ENCODE results near the gene EML6. TPM values are rescaled to one million over a fixed set of nuclear protein-coding genes. Genes with fewer than 3 reads are reported as not detected.
"Not testable (repeated sequence)": the region's sequence is repeated elsewhere in the genome, so short reads cannot be mapped to it uniquely, and the experiment has no call there.

The EML6 gene
- 0.09 and 0.17 TPM in 2 replicates for total RNA-seq (2014; rRNA removed; shearing (Covaris generic))
- polyA plus RNA-seq (2014; cell fraction: nucleus; rRNA removed), result 0.19 and 1.4 TPM in 2 replicates

DNA sequence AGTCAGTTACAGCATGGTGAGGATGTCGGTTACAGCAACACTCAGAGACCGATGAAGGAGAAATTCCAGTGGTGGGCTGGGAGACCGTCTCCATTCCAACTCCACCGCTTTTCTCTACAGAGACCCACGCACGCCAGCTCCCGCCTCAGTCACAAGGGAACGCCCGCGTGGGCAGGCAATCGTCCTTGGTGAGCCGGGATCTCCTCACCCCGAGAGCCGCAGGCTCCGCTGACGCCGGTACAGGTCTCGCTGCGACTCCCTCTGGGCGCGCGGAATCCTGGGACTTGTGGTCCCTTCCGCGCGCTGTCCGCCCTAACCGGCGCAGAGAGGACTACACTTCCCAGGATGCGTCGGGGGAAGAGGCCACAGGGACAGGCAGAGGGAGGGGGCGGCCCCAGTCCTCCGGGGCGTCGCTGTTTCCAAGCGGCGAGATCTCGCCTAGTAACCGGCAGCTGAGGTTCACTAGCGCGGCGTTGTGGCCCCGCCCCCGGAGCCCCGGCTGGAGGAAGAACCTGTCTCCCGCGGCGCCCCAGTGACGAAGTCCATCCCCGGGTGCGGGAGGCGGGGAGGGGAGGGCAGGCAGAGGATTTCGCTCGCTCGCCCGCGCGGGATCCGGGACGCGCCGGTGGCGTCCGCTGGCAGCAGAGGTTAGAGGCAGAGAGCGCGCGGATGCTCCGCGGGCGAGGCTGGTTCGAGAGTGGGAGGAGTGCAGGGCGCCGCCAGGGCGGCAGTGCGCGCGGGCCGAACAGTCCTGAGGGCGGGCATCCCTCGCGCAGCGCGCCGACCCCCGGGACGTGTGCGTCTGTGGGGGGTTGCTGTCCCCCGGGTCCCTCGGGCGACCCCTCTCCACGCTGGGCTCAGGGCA lies at the start of gene EML6:
EML6 (plus strand) TSS at position 532 of the 865 bp plus-strand sequence. CDS start 1,400 bp downstream, outside the sequence.
- peak; percentile 99 for DNase-seq (ENCODE audit: extremely low read depth, low read depth)

DNA sequence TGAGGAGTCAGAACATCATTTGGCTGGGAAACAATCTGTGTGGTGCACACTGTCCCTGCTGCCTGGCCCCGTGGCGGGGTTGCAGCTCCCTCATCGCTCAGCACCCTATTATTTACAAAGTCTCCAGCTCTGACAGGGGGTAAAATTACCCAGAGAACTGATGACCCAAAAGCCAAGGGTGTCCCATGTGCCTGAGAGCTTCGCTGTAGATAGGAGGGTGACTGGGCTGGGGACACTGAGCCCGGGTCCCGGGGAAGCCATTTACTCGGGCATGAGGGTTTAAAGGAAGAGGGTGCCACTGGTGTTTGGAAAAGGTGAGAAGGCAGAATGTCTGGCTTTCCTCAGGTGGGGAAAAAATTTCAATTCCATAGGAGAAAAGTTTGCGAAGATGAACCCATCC lies 48.2 kb upstream of the EML6 start:
- no peak for DNase-seq (ENCODE audit: extremely low read depth, low read depth)

DNA sequence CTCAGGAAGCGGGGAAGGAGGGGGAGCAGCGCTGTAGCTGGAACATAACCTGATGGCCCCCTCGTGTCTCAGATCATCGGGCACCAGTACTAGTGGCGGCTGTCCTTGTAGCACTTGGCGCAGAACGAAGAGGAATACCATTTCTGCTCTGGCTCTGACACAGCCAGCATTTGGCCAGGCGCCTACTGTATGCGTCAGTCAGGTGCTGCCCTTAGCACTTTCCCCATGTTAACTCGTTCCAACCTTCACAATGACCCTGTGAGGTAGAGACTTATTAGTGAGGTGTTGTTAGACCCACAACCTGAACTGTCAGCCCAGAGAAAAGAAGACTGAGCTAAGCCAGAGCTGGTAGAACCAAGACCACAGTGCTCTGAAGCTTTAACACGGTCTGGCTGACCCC lies 47.7 kb upstream of the EML6 start:
- DNase-seq (ENCODE audit: extremely low read depth, low read depth), result no peak

DNA sequence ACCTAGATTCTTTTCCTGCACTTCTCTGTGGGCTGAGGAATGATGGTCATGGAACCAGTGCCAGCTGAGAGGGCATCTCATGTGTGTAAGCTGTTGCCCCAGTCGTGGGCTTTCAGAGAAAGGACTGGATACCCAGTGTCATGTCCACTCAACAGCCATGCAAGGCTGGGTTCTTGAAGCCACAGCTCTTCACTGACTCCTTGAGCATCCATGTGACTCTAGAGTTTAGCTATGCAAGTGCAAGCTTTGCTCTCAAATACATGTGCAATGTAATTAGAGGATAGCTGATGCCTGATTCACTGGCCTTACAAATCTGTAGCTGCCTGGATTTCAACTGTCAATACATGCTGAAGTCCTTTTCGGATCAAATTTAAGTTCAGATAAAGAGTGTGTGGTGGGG lies 46.8 kb upstream of the EML6 start:
- no peak for DNase-seq (ENCODE audit: extremely low read depth, low read depth)

DNA sequence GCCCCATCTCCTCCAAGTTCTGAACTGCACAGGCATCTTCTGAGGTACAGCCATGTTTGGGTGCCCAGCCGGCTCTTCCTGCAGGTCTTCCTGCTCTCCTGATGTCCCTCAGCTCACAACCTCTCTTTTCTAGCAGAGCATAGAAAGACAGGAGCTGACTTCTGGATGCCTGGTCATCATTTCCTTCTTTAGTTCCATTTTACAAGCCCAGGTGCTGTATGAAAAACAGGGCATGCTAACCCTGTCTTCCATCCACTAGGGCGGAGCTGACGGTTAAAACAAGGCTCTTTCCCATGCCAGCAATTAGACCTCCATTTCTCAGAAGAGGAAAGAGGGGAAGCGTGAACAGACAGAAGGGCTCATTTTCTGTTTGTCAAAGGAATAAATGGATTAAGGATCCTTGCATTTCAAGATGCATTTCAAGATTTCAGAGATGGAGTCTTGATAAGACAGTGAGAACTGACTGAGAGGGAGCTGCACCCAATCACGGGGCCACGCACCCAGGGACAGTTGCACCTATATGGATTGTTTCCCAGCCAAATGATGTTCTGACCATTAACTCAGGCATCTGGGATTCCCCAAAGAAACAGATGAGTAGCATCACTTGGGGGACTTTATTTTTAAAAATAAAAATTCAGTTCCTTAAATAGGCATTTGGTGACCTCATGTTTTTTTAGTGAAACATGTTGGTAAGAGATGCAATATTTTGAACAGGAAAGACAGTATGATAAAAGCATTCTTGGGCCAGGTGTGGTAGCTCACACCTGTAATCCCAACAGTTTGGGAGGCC lies 45.8 kb upstream of the EML6 start:
- no peak for DNase-seq (ENCODE audit: extremely low read depth, low read depth)

DNA sequence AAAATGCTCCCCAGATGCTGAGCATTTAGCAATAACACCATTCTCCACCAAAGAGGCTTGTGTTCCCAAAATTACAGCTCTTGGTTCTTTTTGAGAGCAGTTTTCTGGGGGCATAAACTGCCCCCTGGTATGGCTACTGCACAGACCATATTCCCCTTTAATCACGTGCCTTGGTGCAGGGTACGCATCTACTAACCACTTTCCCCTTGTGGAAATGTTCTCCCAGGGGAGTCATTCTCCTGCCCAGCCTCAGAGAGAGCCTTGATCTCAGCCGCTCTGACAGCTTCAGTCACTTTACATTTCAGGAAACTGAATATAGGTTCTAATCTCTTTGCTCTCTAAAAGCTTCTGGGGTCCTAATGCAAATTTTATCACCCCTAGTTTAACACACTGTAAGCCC lies 44.7 kb upstream of the EML6 start:
- DNase-seq (ENCODE audit: extremely low read depth, low read depth), result no peak

DNA sequence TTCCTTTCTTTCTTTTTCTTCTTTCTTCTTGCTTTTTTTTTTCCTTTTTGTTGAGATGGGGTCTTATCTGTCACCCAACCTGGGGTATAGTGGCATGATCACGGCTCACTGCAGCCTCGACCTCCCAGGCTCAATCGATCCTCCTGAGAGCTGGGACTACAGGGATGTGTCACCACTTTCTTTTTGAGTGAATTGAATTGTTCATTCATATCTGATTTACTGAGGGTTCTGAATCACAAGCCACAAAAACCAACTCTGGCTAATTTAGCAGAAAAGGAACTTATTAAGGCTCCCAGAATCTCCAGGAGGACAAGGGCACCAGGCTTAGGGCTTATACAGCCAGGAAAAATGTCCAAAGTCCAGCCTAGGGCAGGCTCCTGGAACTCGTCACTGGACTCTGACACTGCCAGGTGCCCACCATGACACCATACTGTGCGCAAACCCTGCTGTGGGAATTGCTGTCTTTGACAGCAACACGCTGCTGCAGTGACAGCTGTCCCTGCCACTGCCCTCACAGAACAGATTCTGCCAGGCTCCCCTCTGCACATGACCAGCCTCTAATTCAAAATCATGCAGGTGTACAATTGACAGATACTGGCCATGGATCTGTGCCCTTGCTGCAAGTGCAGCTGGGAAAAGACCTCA lies 42.9 kb upstream of the EML6 start:
- DNase-seq (ENCODE audit: extremely low read depth, low read depth), result no peak

DNA sequence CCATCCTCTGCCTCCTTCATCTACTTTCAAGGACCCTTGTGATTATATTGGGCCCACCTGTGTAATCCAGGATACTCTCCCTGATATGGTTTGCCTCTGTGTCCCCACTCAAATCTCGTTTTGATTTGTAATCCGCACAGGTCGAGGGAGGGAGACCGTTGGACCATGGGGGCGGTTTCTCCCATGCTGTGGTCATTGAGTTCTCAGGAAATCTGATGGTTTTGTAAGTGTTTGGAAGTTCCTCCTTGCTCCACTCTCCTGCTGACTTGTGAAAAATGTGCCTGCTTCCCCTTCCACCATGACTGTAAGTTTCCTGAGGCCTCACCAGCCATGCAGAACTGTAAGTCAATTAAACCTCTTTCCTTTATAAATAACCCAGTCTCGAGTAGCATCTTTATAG lies 42.0 kb upstream of the EML6 start:
- no peak for DNase-seq (ENCODE audit: extremely low read depth, low read depth)

DNA sequence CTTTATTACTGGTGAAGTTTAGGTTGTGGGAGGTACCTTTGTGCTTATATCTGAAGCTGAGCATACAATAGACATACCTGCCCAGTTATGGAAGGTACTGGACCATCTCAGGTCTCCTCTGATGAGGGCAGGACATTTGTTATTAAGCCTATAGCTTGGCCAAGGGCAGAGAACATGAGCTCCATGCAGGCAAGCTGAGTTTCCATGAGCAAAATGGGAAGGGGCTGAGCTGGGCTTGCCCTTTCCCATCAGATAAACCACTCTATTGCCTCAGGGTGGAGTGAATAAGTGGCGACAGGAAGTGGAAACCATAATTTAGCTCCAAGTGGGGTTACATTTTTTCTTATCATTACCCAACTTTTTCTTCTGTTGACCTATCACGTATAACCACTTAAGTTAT lies 39.9 kb upstream of the EML6 start:
- DNase-seq (ENCODE audit: extremely low read depth, low read depth), result no peak

DNA sequence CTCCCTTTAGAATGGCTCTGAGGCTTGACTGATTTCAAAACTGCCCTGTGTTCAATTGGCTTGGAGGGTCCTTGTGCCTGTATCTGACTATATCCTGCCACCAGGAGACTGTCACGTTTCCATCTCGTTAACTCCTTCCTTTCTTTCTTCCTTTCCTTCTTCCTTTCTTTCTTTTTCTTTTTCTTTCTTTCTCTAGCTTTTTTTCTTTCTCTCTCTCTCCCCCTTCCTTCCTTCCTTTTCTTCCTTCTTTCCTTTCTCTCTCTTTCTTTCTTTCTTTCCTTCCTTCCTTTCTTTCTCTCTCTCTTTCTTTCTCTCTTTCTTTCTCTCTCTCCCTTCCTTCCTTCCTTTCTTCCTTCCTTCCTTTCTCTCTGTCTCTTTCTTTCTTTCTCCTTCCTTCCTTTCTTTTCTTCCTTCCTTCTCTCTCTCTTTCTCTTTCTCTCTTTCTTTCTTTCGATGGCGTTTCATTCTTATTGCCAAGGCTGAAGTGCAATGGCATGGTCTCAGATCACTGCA lies 38.1 kb upstream of the EML6 start:
- DNase-seq (ENCODE audit: extremely low read depth, low read depth), result no peak

DNA sequence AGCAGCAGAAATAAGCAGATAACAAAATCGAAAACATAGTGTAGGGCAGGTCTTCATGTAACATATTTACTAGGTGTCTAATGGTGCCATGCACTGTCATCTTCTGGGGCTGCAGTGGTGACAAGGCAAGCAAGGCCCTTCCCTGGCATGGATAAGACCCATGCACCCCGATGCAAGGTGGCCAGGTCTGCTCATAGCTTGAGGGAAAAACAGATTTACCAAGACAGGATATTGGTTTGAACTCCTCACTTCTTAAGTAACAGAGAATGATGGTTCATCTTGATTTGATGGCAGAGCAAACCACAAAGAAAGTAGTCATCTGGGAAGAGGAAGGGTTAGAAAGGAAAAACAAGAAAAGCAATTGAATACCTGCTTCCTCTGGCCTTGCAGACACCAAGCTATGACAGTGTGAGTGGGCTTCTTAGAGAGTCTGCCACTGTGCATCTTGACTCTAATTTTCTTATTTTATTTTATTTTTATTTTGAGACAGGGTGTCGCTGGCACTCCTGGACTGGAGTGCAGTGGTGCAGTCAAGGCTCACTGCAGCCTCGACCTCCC lies 35.8 kb upstream of the EML6 start:
- DNase-seq (ENCODE audit: extremely low read depth, low read depth), result no peak

DNA sequence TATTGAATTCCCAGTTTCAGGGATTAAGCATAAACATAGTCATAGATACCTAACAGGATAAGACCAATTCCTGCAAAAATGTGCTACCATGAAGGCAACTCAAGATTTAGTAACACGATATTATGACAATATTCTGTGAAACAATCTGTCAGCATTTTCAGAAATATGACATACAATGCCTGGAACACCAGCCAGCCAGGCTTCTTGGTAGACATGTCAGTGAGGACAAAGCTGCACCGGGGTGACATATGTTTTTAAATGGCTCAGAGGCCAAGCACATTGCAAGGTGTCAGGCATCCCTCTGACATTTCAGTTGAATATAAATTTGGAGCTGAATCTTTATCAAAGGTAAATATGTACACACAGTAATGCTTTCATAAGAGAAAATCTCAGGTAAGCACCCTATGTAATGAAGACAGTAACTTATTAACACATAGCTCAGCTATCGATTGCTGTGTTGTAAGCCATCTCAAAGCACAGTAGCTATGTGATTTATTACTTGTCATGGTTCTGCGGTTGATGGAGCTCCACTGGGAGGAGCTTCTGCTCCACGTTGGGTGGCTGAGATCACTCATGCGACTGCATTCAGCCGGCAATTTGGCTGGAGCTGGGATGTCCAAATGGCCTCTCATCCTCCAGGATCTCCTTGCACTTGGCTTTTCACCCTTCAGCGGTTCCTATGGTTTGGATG lies 31.9 kb upstream of the EML6 start:
- DNase-seq (ENCODE audit: extremely low read depth, low read depth), result no peak

DNA sequence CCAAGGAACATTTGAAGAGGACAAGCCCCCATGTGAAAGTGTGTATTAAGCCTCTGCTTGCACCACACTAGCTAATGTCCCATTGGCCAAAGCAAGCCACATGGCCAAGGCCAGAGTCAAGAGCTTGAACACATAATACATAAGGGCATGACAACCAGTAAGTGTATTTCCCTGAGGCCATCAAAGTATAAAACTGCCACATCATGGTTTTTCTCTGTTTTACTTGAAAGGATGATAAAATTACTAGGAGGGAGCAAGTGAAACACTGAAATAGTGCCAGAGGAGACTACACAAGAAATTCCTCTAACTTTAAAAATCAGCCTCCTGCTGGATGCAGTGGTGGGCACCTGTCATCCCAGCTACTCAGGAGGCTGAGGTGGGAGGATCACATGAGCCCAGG lies 30.9 kb upstream of the EML6 start:
- DNase-seq (ENCODE audit: extremely low read depth, low read depth), result no peak

DNA sequence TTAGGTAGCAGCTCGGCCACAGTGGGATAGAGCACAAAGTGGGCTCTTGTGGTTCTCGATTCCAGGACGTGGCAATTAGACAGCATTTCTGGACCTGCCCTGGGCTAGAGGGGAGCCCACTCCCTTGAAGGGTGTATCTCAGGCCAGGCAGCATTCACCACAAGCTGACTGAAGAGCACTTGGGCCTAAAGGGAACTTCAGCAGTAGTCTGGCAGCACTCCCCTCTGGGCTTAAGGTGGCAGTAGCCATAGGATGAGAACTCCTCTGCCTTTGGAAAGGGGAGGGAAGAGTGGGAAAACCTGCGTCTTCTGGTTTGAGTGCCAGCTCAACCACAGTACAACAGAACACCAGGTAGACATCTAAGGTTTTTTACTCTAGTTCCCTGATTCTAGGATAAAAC lies 28.1 kb upstream of the EML6 start:
- no peak for DNase-seq (ENCODE audit: extremely low read depth, low read depth)

DNA sequence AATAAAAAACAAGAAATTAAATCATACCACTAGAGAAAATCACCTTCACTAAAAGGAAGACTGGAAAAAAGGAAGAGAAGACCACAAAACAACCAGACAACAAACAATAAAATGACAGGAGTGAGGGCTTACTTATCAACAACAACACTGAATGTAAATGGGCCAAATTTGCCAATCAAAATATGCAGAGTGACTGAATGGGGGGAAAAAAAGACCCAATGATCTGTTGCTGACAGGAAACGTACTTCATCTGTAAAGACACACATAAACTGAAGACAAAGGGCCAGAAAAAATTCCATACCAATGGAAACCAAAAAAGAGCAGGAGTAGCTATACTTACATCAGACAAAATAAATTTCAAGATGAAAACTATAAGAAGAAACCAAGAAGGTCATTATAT lies 25.5 kb upstream of the EML6 start:
- DNase-seq (ENCODE audit: extremely low read depth, low read depth), result no peak

DNA sequence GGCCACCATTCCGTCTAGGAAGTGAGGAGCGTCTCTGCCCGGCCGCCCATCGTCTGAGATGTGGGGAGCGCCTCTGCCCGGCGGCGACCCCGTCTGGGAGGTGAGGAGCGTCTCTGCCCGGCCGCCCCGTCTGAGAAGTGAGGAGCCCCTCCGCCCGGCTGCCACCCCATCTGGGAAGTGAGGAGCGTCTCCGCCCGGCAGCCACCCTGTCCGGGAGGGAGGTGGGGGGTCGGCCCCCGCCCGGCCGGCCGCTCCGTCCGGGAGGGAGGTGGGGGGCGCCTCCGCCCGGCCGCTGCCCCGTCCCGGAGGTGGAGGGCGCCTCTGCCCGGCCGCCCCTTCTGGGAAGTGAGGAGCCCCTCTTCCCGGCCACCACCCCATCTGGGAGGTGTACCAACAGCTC lies 24.5 kb upstream of the EML6 start:
- DNase-seq (ENCODE audit: extremely low read depth, low read depth), result not testable (repeated sequence)

DNA sequence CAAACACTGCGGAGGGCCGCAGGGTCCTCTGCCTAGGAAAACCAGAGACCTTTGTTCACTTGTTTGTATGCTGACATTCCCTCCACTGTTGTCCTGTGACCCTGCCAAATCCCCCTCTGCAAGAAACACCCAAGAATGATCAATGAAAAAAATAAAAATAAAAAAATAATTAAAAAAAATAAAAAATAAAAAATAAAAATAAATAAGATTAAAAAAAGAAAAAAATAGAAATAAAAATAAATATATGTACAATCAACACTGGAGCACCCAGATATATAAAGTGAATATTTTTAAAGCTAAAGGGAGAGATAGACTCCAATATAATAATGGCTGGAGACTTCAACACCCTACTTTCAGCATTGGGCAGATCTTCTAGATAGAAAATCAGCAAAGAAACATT lies 23.8 kb upstream of the EML6 start:
- DNase-seq (ENCODE audit: extremely low read depth, low read depth), result no peak

DNA sequence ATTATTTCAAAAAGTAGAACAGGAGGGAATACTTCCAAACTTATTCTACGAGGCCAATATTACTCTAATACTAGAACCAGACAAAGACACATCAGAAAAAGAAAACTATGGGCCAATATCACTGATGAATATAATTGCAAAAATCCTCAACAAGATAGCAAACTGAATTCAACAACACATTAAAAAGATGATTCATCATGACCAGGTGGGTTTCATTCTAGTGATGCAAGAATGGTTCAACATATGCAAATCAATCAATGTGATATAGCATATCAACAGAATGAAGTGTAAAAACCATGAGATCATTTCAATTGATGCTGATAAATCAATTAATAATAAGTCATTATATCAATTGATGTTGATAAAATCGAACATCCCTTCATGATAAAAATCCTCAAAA lies 22.4 kb upstream of the EML6 start:
- no peak for DNase-seq (ENCODE audit: extremely low read depth, low read depth)

DNA sequence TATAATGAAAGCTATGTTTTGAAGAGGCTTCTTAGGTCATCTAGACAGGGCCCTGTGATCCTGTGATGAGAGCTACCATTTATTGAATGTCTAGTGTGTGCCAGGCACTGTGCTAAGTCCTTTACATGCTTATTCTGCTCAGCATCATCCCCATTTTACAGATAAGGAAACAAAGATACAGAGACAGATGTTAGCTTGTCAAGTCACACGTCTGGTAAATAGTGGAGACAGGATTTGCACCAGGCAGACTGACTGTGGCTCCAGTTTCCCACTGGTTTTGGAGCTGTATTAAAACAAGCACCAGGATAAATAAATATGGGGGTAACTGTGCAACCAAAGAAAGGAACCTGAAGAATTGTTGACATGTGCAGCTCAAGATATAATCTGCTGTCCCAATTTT lies 19.2 kb upstream of the EML6 start:
- no peak for DNase-seq (ENCODE audit: extremely low read depth, low read depth)

All from NCI-H460 (cell line).